Ascending aorta (tissue), 2 donors: Measurements from ENCODE around the gene ATP8A2. TPM values are rescaled to one million over a fixed set of nuclear protein-coding genes. Genes with fewer than 3 reads are reported as not detected.

Source experiments
- DNase-seq, 2 donors: peaks; one replicate each; pipeline ENCODE4 v3.0.0-alpha.2; 2019; ENCODE audit warnings: low spot score in 2 of 2
- H3K27ac ChIP-seq, 2 donors: fragments of 200-600 bp; sonication (generic); one replicate each; pipeline ENCODE4 v1.5.1; 2016 to 2017; ENCODE audit warnings: mild to moderate bottlenecking in 1 of 2
- H3K27me3 ChIP-seq: fragments of 200-600 bp; sonication (generic); one replicate; pipeline ENCODE4 v1.5.1; 2017
- H3K36me3 ChIP-seq, 2 donors: fragments of 200-600 bp; sonication (generic); one replicate each; pipeline ENCODE4 v1.5.1; 2016
- H3K4me1 ChIP-seq, 2 donors: fragments of 200-600 bp; sonication (generic); one replicate each; pipeline ENCODE4 v1.5.1; 2016 to 2017; ENCODE audit warnings: mild to moderate bottlenecking in 1 of 2
- H3K4me3 ChIP-seq, 2 donors: fragments of 200-600 bp; sonication (generic); one replicate each; pipeline ENCODE4 v1.5.1; 2016 to 2017; ENCODE audit warnings: mild to moderate bottlenecking in 1 of 2
- H3K9me3 ChIP-seq, 2 donors: fragments of 200-600 bp; sonication (generic); one replicate each; pipeline ENCODE4 v1.5.1; 2016
- intact Hi-C: fragments of 100-400 bp; cut with DNase I; formaldehyde crosslinking; loops from one replicate; pipeline ENCODE4 v1.15.1; 2023
- total RNA-seq: library from RNA; depleted of rRNA; stranded (reverse); fragments of >200 nt; gene quantifications from one replicate; pipeline ENCODE4 v1.1.0, GENCODE V29; 2016
- TF ChIP-seq, protein P1 (sequence below), 3 experiments: fragments of 200-600 bp in 2 of 3; fragments of 450-650 bp in 1 of 3; sonication (generic) in 2 of 3; IDR thresholded peaks; one replicate each; pipeline ENCODE4 v1.5.1; 2016 to 2019; ENCODE audit warnings: antibody characterized with exemption in 3 of 3, mild to moderate bottlenecking in 1 of 3, moderate library complexity in 1 of 3

The ATP8A2 gene
- total RNA-seq, 1 donor from 2014 or later, result under 0.01 TPM

DNA sequence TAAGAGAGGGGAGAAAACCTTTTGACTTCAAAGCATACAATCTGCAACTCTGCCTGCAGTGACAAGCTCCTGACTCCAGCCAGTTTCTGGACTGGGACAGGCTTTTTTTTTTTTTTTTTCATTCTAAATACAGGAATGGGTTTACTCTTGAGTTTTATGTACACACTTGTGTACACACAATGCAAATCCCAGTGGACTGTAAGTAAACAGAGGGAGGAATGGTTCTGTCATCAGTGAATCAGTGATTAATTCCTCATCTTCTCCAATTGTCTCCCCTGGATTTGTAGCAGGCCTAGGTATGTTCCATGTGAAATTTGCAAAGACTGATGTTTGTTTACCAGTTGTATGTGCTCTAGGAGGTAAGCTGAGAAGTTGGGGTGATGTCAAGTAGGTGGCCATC, 495.3 kb downstream of the ATP8A2 start:
- no peaks in the 10 kb centered on the region for H3K27me3 ChIP-seq
- intact Hi-C loops, result no loop called here

DNA sequence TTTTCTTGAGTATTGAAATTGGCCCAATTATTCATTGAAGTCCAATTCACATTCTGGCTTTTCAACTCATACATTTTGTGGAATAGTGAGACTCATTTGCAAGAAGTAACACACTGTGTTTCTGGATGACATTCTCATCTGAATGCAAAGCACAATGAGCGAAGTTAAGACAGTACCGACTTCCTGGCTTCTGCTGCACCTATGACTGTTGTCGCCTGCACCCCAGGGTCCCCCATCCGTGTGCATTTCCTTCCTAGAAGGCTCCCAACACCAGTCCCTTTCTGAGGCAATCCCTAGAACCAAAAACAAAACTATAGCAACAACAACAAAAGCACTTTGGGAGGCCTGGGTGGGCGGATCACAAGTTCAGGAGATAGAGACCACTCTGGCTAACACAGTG, 496.7 kb downstream of the ATP8A2 start:
- Histone ChIP-seq H3K27ac (no peak overlapping the region), H3K4me1 (no peaks in the 10 kb centered on the region), H3K9me3 (no peaks in the 10 kb centered on the region), H3K36me3 (no peaks in the 10 kb centered on the region), H3K4me3 (no peak overlapping the region), H3K27me3 (no peaks in the 10 kb centered on the region)
- TF ChIP-seq, protein P1, sequence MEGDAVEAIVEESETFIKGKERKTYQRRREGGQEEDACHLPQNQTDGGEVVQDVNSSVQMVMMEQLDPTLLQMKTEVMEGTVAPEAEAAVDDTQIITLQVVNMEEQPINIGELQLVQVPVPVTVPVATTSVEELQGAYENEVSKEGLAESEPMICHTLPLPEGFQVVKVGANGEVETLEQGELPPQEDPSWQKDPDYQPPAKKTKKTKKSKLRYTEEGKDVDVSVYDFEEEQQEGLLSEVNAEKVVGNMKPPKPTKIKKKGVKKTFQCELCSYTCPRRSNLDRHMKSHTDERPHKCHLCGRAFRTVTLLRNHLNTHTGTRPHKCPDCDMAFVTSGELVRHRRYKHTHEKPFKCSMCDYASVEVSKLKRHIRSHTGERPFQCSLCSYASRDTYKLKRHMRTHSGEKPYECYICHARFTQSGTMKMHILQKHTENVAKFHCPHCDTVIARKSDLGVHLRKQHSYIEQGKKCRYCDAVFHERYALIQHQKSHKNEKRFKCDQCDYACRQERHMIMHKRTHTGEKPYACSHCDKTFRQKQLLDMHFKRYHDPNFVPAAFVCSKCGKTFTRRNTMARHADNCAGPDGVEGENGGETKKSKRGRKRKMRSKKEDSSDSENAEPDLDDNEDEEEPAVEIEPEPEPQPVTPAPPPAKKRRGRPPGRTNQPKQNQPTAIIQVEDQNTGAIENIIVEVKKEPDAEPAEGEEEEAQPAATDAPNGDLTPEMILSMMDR (IDR thresholded peaks at IDR 0.05), result no peak
- intact Hi-C loops, result no loop called here
- DNase-seq, result no peak

More for the DNA sequence above, 495.3 kb downstream of the ATP8A2 start:
- Histone ChIP-seq H3K4me1 (no peaks in the 10 kb centered on the region), H3K4me3 (no peak overlapping the region), H3K27ac (no peak overlapping the region), H3K36me3 (no peaks in the 10 kb centered on the region), H3K9me3 (no peaks in the 10 kb centered on the region)
- DNase-seq, result no peak
- TF ChIP-seq, protein P1 (IDR thresholded peaks at IDR 0.05), result no peak

DNA sequence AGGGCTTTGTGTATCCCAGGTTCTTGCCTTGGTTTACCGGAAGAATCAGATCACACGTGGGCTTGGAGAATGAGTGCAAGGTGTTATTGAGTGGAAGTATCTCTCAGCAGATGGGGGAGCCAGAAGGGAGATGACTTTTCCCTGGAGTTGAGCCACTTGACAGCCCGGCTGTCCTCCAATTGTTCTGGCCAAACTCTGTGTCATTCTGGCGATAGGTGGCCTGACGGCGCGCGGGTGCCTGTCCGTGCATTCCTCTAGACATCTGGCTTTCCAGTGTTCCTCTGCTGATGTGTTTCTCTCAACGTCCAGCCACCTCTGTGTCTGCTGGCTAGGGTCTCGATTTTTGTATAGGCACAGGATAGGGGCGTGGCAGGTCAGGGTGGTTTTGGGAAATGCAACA, 498.2 kb downstream of the ATP8A2 start:
- DNase-seq, result no peak
- no peaks in the 10 kb centered on the region for H3K4me1 ChIP-seq
- H3K4me3 ChIP-seq, result no peak overlapping the region
- H3K27ac ChIP-seq, result no peak overlapping the region
- no peaks in the 10 kb centered on the region for H3K9me3 ChIP-seq
- intact Hi-C loops, result no loop called here
- TF ChIP-seq, protein P1 (IDR thresholded peaks at IDR 0.05), result no peak
- H3K27me3 ChIP-seq, result no peaks in the 10 kb centered on the region
- H3K36me3 ChIP-seq, result no peaks in the 10 kb centered on the region

DNA sequence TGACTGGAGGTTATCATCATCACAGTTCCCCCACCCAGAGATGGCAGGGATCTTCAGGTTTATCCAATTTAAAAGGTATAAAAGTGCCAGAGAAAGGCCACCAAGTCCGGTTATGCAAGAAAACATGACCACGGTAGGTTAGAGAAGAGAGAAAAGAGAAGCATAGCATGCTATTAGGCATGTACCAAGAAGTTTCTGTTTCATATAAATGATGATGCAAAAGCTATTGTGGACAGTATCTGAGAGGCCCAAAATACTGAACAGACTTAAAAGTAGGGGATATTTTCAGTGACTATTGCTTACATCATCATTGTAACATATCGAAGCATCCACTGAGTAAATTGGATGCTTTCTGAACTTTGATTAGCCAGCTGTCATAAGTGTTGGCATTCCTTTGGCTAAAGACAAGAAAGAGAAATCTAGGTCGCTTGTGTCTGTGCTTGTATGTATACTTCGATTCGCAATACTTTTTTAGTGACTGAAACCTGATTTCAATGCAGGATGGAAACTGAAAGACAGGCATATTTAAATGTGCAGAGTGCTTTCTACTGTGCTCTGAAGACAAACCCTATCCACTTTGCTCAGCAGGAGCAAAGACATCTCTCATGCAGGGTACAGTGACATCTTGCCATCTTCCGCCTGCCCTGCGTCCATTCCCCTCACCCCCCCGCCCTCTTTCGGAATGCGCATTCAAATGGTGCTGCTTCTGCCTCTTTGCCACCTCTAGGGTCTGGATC, 499.8 kb downstream of the ATP8A2 start:
- H3K9me3 ChIP-seq, result no peaks in the 10 kb centered on the region
- intact Hi-C loops, result no loop called here
- no peaks in the 10 kb centered on the region for H3K4me1 ChIP-seq
- DNase-seq, result no peak
- H3K36me3 ChIP-seq, result no peaks in the 10 kb centered on the region
- no peaks in the 10 kb centered on the region for H3K27me3 ChIP-seq
- H3K4me3 ChIP-seq, result no peak overlapping the region
- H3K27ac ChIP-seq, result no peak overlapping the region
- TF ChIP-seq, protein P1 (IDR thresholded peaks at IDR 0.05), result no peak

DNA sequence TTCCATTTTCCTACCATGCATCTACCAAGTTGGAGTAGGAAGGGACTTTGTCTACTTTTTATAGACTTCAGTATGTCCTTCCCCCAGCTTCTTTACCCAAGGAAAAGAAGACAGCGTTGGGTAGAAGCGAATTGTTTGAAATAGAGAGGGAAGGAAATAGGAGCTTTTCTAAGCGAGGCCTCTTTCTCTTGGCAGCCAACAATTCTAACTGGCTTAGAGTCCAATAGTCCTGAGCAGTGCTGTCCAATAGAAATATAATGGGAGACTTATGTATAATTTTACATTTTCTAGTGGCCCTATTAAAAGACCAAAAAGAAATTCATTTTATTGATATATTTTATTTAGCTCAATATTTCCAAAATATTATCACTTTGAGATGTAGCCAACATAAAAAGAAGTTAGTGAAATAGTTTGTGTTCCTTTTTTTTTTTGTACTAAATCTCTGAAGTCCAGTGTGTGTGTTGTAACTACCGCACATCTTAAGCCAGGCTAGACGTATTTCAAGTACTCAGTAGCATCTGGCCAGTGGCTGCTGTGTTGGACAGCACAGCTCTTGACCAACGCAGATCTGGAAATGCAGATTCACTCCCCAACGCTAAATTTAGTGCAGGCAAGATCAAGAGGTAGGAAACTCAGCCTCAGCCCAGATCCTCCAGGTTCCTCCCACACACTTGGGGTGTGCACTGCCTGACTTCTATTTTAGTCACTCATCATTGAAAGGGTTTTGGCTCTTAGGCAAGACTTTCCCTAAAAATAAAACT, 500.9 kb downstream of the ATP8A2 start:
- TF ChIP-seq, protein P1 (IDR thresholded peaks at IDR 0.05), result no peak
- Histone ChIP-seq H3K27me3 (no peaks in the 10 kb centered on the region), H3K4me3 (no peak overlapping the region), H3K9me3 (no peaks in the 10 kb centered on the region), H3K36me3 (no peaks in the 10 kb centered on the region), H3K4me1 (no peaks in the 10 kb centered on the region), H3K27ac (no peak overlapping the region)
- no peak for DNase-seq
- intact Hi-C loops, result no loop called here
